IPS-18c (cell line): ENCODE measurements around the gene MN1.

ENCODE experiments used
- H3K4me3 ChIP-seq: 2 replicates; pipeline ENCODE4 v1.7.0; 2013; ENCODE audit warnings: low read depth, mild to moderate bottlenecking, low read length, moderate library complexity; ENCODE audit not compliant: insufficient read depth
- H3K9me3 ChIP-seq: one replicate; pipeline ENCODE4 v1.6.1; 2013; ENCODE audit warnings: mild to moderate bottlenecking, low read length, moderate library complexity; ENCODE audit not compliant: control insufficient read depth, insufficient read depth

The MN1 gene

GRCh38 chr22:27719535-27720227 lies 81.9 kb downstream of the MN1 start:
- no peaks in the 10 kb centered on the region for H3K9me3 ChIP-seq
- H3K4me3 ChIP-seq = no peak overlapping the region

- no peak overlapping the region for H3K4me3 ChIP-seq
Measured at GRCh38 chr22:27719036-27719347, 82.6 kb downstream of the MN1 start.

GRCh38 chr22:27718186-27719035 lies 83.1 kb downstream of the MN1 start:
- Histone ChIP-seq H3K9me3 (no peaks in the 10 kb centered on the region), H3K4me3 (no peak overlapping the region)

More at GRCh38 chr22:27719036-27719347, 82.6 kb downstream of the MN1 start:
- H3K9me3 ChIP-seq = no peaks in the 10 kb centered on the region

GRCh38 chr22:27717094-27717493 lies 84.5 kb downstream of the MN1 start:
- Histone ChIP-seq H3K4me3 (no peak overlapping the region), H3K9me3 (no peaks in the 10 kb centered on the region)

GRCh38 chr22:27716074-27716473 lies 85.5 kb downstream of the MN1 start:
- H3K4me3 ChIP-seq = no peak overlapping the region
- no peaks in the 10 kb centered on the region for H3K9me3 ChIP-seq

- Histone ChIP-seq H3K4me3 (no peak overlapping the region), H3K9me3 (no peaks in the 10 kb centered on the region)
Measured at GRCh38 chr22:27715106-27715505, 86.5 kb downstream of the MN1 start.

- Histone ChIP-seq H3K9me3 (peaks cover 3% of the 10 kb centered on the region), H3K4me3 (no peak overlapping the region)
Measured at GRCh38 chr22:27714068-27714467, 87.5 kb downstream of the MN1 start.

GRCh38 chr22:27713461-27713860 lies 88.1 kb downstream of the MN1 start:
- no peak overlapping the region for H3K4me3 ChIP-seq
- H3K9me3 ChIP-seq = peaks cover 3% of the 10 kb centered on the region

- no peak overlapping the region for H3K4me3 ChIP-seq
- H3K9me3 ChIP-seq = peaks cover 3% of the 10 kb centered on the region
Measured at GRCh38 chr22:27711756-27712155, 89.8 kb downstream of the MN1 start.

GRCh38 chr22:27711012-27711411 lies 90.5 kb downstream of the MN1 start:
- Histone ChIP-seq H3K9me3 (peaks cover 3% of the 10 kb centered on the region), H3K4me3 (no peak overlapping the region)

- Histone ChIP-seq H3K4me3 (no peak overlapping the region; the same call in 1 of the 2 replicates), H3K9me3 (peaks cover 3% of the 10 kb centered on the region)
Measured at GRCh38 chr22:27709919-27710675, 91.5 kb downstream of the MN1 start.

GRCh38 chr22:27706489-27706888 lies 95.1 kb downstream of the MN1 start:
- H3K9me3 ChIP-seq = peaks cover 3% of the 10 kb centered on the region
- no peak overlapping the region for H3K4me3 ChIP-seq

- peaks cover 3% of the 10 kb centered on the region for H3K9me3 ChIP-seq
- H3K4me3 ChIP-seq = no peak overlapping the region
Measured at GRCh38 chr22:27705408-27706080, 96.0 kb downstream of the MN1 start.

GRCh38 chr22:27704581-27704980 lies 97.0 kb downstream of the MN1 start:
- no peaks in the 10 kb centered on the region for H3K9me3 ChIP-seq
- H3K4me3 ChIP-seq = no peak overlapping the region

- no peak overlapping the region for H3K4me3 ChIP-seq
- no peaks in the 10 kb centered on the region for H3K9me3 ChIP-seq
Measured at GRCh38 chr22:27699383-27700019, 102.1 kb downstream of the MN1 start.

GRCh38 chr22:27698813-27699212 lies 102.7 kb downstream of the MN1 start:
- Histone ChIP-seq H3K9me3 (no peaks in the 10 kb centered on the region), H3K4me3 (no peak overlapping the region)
